K562 treated with DMSO at 1 percent for 24 hours (cell line): Measurements from ENCODE around the gene GRK7. TPM values are rescaled to one million over a fixed set of nuclear protein-coding genes. Genes with fewer than 3 reads are reported as not detected.

ENCODE experiments used
- total RNA-seq: library from RNA; unstranded; fragments of 300-600 nt; gene quantifications from 2 replicates; pipeline ENCODE4 v1.2.3, GENCODE V29; 2022; ENCODE audit warnings: low read depth; ENCODE audit not compliant: insufficient read depth

The GRK7 gene
- total RNA-seq: not detected in 2 replicates

GRCh38 chr3:141763088-141763750 is at the start of gene GRK7:
Gene GRK7 (plus strand): TSS chr3:141763408. CDS start chr3:141778285, 14,877 bp downstream.

DNA sequence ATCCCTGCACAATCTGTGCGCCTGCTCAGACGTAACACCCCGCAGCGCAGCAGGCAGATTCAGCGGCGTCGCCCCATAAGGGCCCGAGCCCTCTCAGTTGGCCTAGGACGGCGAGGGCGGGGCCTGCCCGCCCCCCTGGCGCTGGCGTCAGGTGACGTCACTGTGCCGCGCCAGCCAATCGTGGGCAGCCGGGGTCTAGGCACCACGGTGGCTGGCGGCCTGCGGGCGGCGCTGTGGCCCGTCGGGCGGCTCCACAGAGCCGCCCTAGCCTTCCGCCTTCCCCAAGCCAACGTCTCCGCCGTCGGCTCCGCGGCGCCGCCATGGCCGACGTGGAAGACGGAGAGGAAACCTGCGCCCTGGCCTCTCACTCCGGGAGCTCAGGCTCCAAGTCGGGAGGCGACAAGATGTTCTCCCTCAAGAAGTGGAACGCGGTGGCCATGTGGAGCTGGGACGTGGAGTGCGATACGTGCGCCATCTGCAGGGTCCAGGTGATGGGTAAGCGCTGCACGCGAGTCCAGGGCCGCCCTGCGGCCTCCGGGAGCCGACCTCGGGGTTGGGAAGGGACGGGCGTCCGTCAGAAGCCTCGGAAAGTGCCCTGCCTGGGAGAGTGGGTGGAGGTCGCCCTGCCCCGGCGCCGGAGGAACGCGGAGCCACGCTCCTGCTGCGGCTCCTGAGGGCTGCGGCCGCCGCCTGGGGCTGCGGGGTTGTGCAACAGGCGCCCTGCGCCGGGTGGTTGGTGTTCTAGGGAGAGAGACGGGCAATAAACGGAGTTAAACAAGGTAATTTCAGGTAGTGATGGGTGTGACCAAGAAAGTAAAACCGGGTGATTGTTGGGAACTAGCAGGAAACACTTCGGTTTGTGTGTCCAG is 25.0 kb upstream of the GRK7 start, which contains the start of gene RNF7:
RNF7 (plus strand) TSS at position 277 of the 869 bp plus-strand sequence; CDS start at position 321, 44 bp downstream.

Other genes with a start within 250 kb of the GRK7 start
- 88.9 and 92.0 TPM in 2 replicates for gene RNF7, start 25.1 kb upstream of the GRK7 start, total RNA-seq
- gene ATP1B3, start 113.2 kb downstream of the GRK7 start, total RNA-seq: 122 and 150 TPM in 2 replicates